ENCODE data around the gene MBIP. TPM values are rescaled to one million over a fixed set of nuclear protein-coding genes. Genes with fewer than 3 reads are reported as not detected.

The MBIP gene
- total and polyA plus RNA-seq, 2 experiments from 2014 or later = 24.4 to 49.7 TPM

DNA sequence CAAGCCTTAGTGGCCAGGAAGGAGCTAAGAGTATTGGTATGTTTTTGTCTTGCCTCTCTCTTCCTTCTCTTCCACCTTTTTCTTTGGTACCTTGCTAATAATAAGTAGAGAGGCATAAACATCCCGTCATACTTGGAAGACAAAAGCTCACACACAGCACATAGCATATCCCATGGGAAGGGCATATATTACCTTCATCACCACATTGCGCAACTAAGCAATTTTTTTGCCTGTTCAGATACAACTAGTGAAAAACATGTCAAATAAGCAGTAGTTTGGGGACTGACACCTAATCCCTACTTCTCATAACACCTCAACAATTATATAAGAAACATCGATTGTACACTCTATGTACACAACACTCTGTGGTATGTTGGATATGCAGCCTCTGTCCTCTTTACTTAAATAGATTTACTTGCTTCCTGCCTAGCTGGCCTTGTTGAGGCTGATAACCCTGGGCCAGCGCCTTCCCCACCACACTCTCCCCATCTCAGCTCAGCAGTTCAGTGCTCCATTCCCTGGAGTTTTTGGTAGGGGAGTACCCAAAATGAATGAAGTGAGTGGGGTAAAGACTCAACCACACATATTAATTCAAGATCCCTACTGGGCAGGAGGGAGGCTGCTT lies 35.4 kb downstream of the MBIP start:
- H3K27ac ChIP-seq (ENCODE audit: low read depth) = no peak overlapping the region
- no peak overlapping the region for H3K27ac Mint-ChIP-seq
- no peaks in the 10 kb centered on the region for H3K27me3 Mint-ChIP-seq (ENCODE audit: insufficient read depth, low read depth, poor library complexity)
- no peak overlapping the region for H3K4me2 ChIP-seq
- TF ChIP-seq EZH2phosphoT487 (IDR thresholded peaks at IDR 0.05; ENCODE audit: unreplicated experiment) = no peak
- no peak for TF ChIP-seq NANOG (IDR thresholded peaks at IDR 0.05; ENCODE audit: borderline replicate concordance)
- no peak for TF ChIP-seq JUNB (IDR thresholded peaks at IDR 0.05; ENCODE audit: unreplicated experiment)
- H3F3A ChIP-seq (replicated peaks; ENCODE audit: low read depth) = no peaks in the 10 kb centered on the region
- no peaks in the 10 kb centered on the region for H4K20me1 ChIP-seq (replicated peaks; ENCODE audit: insufficient read depth)
- no peaks in the 10 kb centered on the region for H3K79me2 ChIP-seq (replicated peaks; ENCODE audit: insufficient read depth)
- peaks cover 25% of the 10 kb centered on the region for H3K4me1 Mint-ChIP-seq
- ATAC-seq (no peak), DNase-seq (ENCODE audit: low spot score) (no peak)
- no peaks in the 10 kb centered on the region for H3K9me3 Mint-ChIP-seq
- peaks cover 10% of the 10 kb centered on the region for H3K4me1 ChIP-seq (ENCODE audit: insufficient read depth)
- no peak overlapping the region for H3K4me3 Mint-ChIP-seq
- H3K36me3 ChIP-seq (ENCODE audit: insufficient read depth) = no peaks in the 10 kb centered on the region
- H3K27me3 ChIP-seq (ENCODE audit: insufficient read depth) = no peaks in the 10 kb centered on the region
- no peaks in the 10 kb centered on the region for H3K36me3 Mint-ChIP-seq (ENCODE audit: low read depth)
- no peaks in the 10 kb centered on the region for H3K9me2 ChIP-seq (ENCODE audit: insufficient read depth)
- H2AFZ ChIP-seq = no peak overlapping the region
- H3K4me3 ChIP-seq = no peak overlapping the region

DNA sequence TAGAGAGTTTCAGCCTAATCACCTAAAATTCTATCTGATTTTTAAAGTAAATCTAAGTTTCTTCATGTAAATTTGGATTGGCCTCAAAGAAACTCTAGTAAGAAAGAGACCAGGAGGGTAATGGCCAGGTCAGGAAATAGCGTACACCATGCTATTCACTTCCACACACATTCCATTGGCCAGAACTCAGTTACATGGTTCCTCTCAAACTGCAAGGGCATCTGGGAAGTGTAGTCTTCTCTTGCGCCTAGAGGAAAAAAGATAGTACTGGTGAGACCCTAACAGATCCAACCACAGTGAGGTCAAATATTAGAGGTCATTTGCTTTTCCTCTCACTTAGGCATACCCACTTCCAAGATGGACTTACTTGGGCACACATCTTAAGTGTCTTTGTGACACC lies 39.1 kb downstream of the MBIP start:
- Mint-ChIP-seq H3K27me3 (ENCODE audit: insufficient read depth, low read depth, poor library complexity) (no peaks in the 10 kb centered on the region), H3K4me3 (no peak overlapping the region), H3K9me3 (no peaks in the 10 kb centered on the region), H3K36me3 (ENCODE audit: low read depth) (no peaks in the 10 kb centered on the region), H3K27ac (peak overlapping the region; percentile 47; the same call in 1 of the 2 replicates), H3K4me1 (peaks cover 46% of the 10 kb centered on the region)
- no peak overlapping the region for H3K4me2 ChIP-seq
- peak; percentile 98 for ATAC-seq
- no peaks in the 10 kb centered on the region for H3K79me2 ChIP-seq (replicated peaks; ENCODE audit: insufficient read depth)
- TF ChIP-seq, protein P1, sequence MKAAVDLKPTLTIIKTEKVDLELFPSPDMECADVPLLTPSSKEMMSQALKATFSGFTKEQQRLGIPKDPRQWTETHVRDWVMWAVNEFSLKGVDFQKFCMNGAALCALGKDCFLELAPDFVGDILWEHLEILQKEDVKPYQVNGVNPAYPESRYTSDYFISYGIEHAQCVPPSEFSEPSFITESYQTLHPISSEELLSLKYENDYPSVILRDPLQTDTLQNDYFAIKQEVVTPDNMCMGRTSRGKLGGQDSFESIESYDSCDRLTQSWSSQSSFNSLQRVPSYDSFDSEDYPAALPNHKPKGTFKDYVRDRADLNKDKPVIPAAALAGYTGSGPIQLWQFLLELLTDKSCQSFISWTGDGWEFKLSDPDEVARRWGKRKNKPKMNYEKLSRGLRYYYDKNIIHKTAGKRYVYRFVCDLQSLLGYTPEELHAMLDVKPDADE (IDR thresholded peaks at IDR 0.05) = peak; percentile 57; the same call in 1 of the 2 replicates
- TF ChIP-seq CREB1 (CRISPR knock-in tag; IDR thresholded peaks at IDR 0.05; ENCODE audit: low read depth) (0 out of 2 replicates have a peak, but pooled peaks have one; percentile 30), ZNF331 (CRISPR knock-in tag; IDR thresholded peaks at IDR 0.05; ENCODE audit: low read depth) (no peak)
- no peaks in the 10 kb centered on the region for H4K20me1 ChIP-seq (replicated peaks; ENCODE audit: insufficient read depth)
- no peak overlapping the region for H3K4me3 ChIP-seq
- H2AFZ ChIP-seq = no peak overlapping the region
- H3K4me1 ChIP-seq (ENCODE audit: insufficient read depth) = peaks cover 38% of the 10 kb centered on the region
- H3F3A ChIP-seq (replicated peaks; ENCODE audit: low read depth) = no peaks in the 10 kb centered on the region
- no peaks in the 10 kb centered on the region for H3K36me3 ChIP-seq (ENCODE audit: insufficient read depth)
- H3K27ac ChIP-seq (ENCODE audit: low read depth) = no peak overlapping the region
- DNase-seq (ENCODE audit: low spot score) = peak; percentile 83
- H3K27me3 ChIP-seq (ENCODE audit: insufficient read depth) = no peaks in the 10 kb centered on the region
- H3K9me2 ChIP-seq (ENCODE audit: insufficient read depth) = no peaks in the 10 kb centered on the region

DNA sequence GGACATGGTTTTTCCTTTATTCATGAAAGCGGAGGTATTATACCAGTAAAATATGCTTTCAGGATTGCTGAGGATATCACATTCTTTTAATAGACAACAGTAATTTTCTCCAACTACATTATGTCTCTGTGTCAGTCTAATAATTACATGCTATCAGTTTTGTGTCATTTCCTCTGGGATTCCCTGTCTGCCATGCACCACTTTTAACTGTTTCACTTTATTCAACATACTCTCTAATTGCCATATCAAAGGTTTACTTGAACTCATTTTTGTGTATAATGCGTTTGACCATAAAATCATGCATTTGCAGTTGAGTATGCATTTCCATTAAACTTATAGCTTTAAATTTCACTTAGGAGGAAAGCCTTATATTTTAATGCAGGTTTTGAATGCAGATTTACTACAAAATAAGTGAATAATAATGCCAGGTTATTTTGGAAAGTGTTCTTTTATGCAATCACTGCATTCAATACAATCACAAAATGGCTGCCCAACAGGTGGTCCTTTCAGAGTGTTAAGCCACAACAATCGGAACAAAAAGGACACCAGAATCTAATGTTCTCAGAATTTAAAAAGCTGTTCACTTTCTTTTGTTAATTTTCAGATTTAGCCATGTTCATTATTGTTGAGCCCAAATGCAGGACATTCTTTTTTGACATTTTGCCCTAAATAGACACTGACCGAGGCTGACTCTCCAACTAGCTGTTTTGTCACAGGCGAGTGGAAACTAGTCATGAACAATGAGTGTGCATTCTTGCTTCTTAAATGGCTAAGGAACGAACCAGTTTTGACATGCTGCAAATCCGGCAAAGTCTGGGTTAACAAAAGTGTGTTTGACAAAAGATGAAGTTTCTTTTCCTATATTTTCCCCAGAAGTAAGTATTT lies 40.9 kb downstream of the MBIP start:
- Histone ChIP-seq H3K4me3 (peak overlapping the region; percentile 15), H3K36me3 (ENCODE audit: insufficient read depth) (no peaks in the 10 kb centered on the region), H4K20me1 (replicated peaks; ENCODE audit: insufficient read depth) (no peaks in the 10 kb centered on the region), H3K9me2 (ENCODE audit: insufficient read depth) (no peaks in the 10 kb centered on the region), H3K4me2 (peak overlapping the region; percentile 50), H3F3A (replicated peaks; ENCODE audit: low read depth) (no peaks in the 10 kb centered on the region), H3K79me2 (replicated peaks; ENCODE audit: insufficient read depth) (no peaks in the 10 kb centered on the region), H3K27me3 (ENCODE audit: insufficient read depth) (no peaks in the 10 kb centered on the region), H3K27ac (ENCODE audit: low read depth) (peak overlapping the region; percentile 60), H3K4me1 (ENCODE audit: insufficient read depth) (peaks cover 56% of the 10 kb centered on the region), H2AFZ (no peak overlapping the region)
- no peaks in the 10 kb centered on the region for H3K36me3 Mint-ChIP-seq (ENCODE audit: low read depth)
- no peaks in the 10 kb centered on the region for H3K9me3 Mint-ChIP-seq
- TF ChIP-seq NANOG (IDR thresholded peaks at IDR 0.05; ENCODE audit: borderline replicate concordance) = peak; percentile 74; the same call in 1 of the 2 replicates
- TF ChIP-seq, protein P1 (IDR thresholded peaks at IDR 0.05) = no peak
- peak overlapping the region; percentile 46; the same call in 2 of the 3 replicates for H3K4me3 Mint-ChIP-seq
- H3K27me3 Mint-ChIP-seq (ENCODE audit: insufficient read depth, low read depth, poor library complexity) = no peaks in the 10 kb centered on the region
- peak; percentile 68 for DNase-seq (ENCODE audit: low spot score)
- peak overlapping the region; percentile 98 for H3K27ac Mint-ChIP-seq
- peaks cover 50% of the 10 kb centered on the region for H3K4me1 Mint-ChIP-seq
- ATAC-seq = peak; percentile 28; the same call in 2 of the 3 replicates
